ENCODE data around the gene PARD3B. TPM values are rescaled to one million over a fixed set of nuclear protein-coding genes. Genes with fewer than 3 reads are reported as not detected.

Gene PARD3B
- polyA plus RNA-seq, 3 donors = 2.0 to 13.6 (median 5.0) TPM

DNA sequence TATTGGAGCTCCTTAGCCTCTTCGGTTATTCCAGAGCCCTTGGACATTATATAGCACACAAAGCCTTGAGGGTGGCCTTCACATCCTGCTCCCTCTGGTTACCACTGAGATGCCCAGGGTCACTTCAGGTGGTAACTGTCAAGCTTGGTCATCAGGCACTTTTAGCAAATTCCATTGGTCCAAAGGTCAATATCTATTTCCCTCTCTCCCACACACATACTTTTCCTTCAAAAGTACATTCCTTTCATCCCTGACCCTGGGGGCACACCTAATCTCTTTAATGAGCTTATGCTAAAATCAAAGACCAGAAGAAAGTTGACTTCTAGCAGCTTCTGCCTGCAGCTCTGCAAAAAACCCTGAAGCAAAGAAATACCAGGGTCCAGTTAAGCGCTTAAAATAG is 965.1 kb downstream of the PARD3B start:
- 84 to 93% (median 85%) methylated on average over 2 of the region's 2 CpGs for WGBS, 3 donors

DNA sequence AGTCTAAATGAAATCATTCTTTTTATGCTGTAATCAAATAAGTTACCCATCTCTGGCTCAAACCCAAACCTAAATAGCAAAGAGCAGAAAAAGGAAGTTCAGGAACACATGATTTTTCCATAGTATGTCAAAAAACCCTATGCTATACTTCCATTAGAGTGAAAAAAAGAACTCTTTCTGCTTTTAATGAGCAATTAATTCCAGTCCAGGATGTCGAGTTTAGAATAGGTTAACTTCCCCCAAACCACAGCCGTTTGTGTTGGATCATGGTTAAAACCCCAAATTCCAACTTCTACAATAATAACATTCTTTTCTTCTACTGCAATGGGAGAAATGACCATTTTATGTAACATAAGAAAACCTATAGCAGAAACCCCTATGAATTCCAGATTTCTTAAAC is 965.9 kb downstream of the PARD3B start:
- no peak overlapping the region for H3K27ac ChIP-seq (ENCODE audit: low read depth, low read length)
- WGBS, 3 donors = 22 to 46% (median 34%) methylated on average over 2 of the region's 2 CpGs

More for the DNA sequence above, 965.1 kb downstream of the PARD3B start:
- H3K27ac ChIP-seq (ENCODE audit: low read depth, low read length) = no peak overlapping the region

DNA sequence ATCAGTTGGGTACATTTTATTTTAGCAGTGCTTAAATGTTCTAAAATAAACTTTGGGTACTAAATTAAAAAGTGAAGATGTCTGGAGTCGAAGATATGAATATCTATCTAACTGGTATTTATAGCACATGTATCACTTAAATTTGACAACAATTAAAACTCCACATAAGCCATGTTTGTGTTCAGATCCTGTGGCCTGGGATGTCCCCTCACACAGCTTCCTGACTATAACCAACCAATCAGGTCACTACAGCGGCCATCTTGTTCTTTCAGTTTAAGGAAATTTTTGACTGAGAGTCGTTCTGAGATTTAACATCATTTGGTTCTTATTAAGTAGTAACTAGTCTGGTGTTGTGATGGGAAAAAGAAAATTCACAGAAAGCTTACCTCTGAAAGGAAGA is 966.4 kb downstream of the PARD3B start:
- no peak overlapping the region for H3K27ac ChIP-seq (ENCODE audit: low read depth, low read length)
- WGBS, 3 donors = 86 to 90% (median 89%) methylated on average over 3 of the region's 3 CpGs

DNA sequence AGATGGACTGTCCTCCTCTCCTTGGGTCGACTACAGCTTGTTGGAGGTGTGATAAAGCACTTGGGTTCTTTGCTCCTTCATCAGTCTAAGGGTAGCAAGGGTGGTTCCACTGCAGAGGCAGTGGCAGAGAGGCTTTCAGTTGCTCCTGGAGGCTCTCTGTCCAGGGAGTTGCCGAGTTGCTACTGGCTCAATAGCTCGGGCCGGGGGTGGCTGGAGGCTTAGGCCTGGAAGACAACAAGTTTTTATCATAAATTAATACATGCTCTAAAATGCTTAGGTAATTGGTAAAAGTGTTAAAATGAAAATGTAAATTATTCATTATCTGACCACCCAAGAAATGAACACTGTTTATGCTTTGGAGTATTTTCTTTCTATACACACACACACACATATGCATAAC is 975.0 kb downstream of the PARD3B start:
- 94 to 98% (median 96%) methylated on average over 4 of the region's 4 CpGs for WGBS, 3 donors
- H3K27ac ChIP-seq (ENCODE audit: low read depth, low read length) = no peak overlapping the region

DNA sequence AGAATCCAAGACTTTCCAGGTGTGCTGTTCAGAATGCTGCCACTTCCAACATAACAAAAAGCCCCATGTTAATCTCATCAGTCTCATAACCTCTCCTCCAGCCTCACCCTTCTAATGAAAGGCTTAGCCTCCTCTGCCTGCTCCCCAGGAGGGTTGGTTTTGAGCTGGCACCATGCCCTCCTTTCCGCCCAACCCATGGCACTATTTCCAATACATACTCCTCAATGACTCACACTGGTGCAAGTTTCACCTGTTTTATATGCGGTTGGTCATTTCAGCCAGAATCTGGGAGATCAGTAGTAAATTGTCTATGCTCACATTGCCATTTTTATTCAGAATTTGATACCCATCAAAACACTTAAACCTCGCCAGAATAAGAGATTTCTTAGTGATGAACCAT is 979.4 kb downstream of the PARD3B start:
- WGBS, 3 donors = 89 to 98% (median 95%) methylated on average over 3 of the region's 3 CpGs
- no peak overlapping the region for H3K27ac ChIP-seq (ENCODE audit: low read depth, low read length)

DNA sequence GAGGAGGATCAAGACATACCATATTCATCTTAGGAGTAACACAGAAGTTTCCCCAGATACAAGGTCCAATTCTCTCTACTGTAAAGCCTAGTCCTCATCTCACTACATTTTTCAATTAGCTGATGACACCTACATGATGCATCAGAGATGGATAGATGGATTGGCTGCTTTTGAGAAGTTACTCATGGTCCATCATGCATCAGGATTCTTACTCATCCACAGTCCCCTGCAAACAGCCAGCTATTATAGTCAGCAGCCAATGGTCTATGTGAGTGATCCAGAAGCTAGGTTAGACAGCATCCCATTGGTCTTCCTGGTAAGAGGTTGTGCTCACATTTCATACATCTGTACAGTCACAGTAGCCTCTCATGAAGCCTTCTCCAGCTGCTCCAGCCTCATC is 982.5 kb downstream of the PARD3B start:
- H3K27ac ChIP-seq (ENCODE audit: low read depth, low read length) = no peak overlapping the region

DNA sequence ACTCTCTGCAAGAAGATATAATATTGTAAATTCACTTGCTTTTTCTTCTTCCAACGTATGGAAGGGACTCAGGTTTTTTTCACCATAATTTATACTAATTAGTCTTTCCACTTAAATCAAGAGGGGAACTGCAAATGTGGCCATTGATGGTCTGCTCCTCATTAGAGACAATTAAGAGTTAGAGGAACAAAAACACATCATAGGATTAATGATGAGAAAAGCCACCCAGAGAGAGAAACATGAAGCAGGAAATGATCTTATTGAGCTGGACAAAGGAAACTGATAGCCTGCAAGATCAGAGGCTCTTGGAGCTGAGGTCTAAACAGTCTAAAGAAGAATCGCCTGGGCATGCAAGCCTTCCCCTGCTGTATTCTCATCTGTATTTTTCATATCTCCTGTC is 985.8 kb downstream of the PARD3B start:
- H3K27ac ChIP-seq (ENCODE audit: low read depth, low read length) = no peak overlapping the region
- 81 to 86% (median 84%) methylated on average over 2 of the region's 2 CpGs for WGBS, 3 donors

DNA sequence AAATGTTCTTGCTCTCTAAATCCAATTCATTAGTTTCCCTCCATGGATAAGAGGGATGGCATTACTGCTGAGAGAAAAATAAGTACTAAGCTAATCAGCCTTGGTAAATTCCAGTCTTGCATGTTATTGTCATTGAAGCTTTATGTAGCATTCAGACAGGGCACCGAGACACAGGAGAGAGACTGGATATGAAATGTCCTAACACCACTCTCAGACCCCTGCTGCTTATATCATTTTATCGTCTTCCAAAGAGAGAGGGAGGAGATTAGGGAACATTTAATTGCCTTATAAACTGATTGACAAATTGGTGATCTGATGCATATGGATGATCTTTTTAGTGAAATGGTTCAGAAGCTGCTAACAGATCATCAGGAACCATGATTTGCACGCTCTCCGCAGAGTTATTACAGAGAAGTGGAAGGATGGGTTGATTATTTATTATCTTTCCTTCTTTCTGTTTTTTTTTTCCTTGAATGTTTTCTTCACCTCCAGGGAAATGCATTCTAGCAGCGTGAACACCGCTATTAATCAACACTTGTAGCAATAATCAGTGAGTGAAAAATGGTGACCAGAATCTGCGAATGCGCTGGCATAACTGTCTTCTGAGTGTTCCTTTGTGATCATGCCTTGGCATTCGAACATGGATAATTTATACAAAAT is 986.3 kb downstream of the PARD3B start:
- no peak overlapping the region for H3K27ac ChIP-seq (ENCODE audit: low read depth, low read length)
- 96 to 98% (median 97%) methylated on average over 9 of the region's 9 CpGs for WGBS, 3 donors

DNA sequence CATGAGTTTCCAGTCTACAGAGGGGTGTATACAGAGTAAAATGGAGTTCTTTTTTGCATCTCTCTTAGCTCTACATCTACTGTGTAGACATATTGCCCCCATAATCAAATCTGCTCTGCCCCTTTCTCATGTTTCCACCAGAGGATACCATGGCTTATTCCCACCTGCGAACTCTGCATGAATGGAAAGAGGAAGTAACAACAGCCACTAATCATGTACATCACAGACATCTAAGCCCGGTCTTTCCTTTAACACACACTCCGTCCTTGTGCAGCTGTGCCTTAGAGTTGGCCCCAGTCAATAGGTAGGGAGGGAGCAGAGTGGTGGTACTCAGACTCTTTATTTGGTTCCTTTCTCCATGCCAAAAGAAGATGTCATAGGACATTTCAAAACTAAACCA is 989.7 kb downstream of the PARD3B start:
- H3K27ac ChIP-seq (ENCODE audit: low read depth, low read length) = no peak overlapping the region
- WGBS, 3 donors = 49 to 83% (median 62%) methylated on average over 3 of the region's 3 CpGs

DNA sequence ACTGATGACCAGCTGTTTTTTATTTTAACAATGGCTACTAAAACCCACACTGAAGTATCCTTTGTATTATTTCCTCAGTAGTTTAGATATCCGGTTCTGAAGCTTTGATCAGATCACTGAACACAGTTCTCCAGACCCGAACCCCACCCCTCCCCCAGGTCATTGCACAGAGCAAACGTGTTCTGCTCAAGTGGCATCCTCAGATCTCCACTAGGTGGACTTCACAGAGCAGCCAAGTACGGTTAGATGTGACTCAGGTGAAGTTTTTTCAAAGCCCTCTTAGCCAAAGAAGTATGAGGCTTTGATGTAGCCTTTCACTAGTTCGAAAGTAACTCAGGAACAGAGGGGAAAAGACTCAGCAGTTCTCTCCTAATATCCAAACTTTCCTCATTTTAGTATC is 994.3 kb downstream of the PARD3B start:
- H3K27ac ChIP-seq (ENCODE audit: low read depth, low read length) = no peak overlapping the region
- WGBS, 3 donors = 72 to 86% (median 74%) methylated on average over 5 of the region's 5 CpGs

DNA sequence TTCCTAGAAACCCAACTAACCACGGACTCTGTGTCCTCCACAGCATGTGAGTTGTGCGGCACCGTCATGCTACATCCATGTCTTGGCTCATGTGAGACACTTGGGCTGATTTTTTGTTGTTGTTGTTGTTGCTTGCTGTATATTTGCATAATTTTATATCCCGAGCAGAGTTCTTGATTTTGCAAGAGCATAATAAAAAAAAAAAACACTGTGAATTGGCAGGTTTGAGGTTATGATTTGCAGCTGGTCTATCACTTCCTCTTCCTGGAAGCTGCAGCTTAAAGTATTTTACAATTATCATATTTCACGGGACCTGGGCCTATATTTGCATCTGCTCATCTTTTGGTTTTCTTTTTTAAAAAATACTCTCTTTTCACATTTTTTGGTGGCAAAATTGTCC is 994.8 kb downstream of the PARD3B start:
- no peak overlapping the region for H3K27ac ChIP-seq (ENCODE audit: low read depth, low read length)
- WGBS, 3 donors = 42 to 77% (median 54%) methylated on average over 5 of the region's 5 CpGs

DNA sequence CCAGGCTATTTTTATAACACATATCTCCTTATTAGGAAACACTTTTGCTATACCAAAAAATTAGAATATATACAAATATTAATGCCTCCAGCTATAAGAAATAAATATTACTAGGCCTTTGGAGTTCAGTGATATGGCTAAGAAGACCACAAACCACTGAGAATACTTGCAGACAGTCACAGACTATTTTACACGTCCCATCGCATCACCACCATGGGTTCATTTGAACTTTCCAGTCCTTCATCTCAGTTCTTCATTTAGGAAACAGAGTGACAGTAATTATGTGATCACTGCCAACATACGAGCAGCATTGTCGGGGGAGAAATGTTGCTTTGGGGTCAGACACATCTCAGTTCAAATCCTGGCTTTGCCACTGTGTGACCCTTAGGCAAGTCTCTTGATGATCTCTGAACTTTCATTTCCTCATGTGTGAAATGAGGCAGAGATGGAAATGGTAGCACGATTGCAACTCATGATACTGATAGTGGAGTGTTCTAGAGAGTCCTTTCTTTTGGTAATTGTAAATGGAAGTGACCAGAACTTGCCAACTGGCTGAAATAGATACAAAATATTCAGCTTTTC is 998.1 kb downstream of the PARD3B start:
- H3K27ac ChIP-seq (ENCODE audit: low read depth, low read length) = no peak overlapping the region
- 82 to 94% (median 85%) methylated on average over 5 of the region's 5 CpGs for WGBS, 3 donors

DNA sequence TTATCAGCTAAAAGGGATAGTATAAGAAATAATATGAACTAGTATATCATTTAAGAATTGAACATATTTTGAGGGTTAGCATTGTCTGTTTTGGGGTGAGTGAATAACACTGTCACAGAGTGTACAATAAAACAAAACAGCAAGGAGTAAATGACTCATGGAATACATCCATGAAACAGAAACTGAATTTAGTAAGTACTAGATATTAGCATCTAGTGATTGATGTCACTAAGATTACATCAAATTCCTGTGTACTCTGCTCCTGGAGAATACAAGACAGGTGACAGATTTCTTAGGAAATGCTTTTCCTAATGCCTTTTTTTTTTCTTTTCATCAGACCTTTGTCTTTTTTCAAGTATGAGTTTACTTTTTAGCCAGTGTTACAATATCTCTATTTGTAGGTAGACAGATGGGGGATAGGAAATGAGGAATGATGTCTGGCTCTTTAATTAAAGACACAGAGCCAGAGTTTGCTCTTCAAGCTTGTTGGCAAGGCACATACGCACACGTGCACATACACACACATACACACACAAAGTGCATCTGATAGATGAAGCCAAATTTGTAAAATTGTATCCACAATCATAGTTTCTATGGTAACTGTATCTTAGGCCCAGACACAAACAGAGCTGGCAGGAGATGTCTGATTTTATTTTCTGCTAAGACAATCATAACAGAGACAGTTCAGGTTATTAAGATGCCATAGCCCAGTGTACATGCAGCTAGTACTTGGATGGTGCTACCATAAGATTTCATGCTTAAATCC is 998.8 kb downstream of the PARD3B start:
- WGBS, 3 donors = 47 to 57% (median 56%) methylated on average over 2 of the region's 2 CpGs
- H3K27ac ChIP-seq (ENCODE audit: low read depth, low read length) = no peak overlapping the region

DNA sequence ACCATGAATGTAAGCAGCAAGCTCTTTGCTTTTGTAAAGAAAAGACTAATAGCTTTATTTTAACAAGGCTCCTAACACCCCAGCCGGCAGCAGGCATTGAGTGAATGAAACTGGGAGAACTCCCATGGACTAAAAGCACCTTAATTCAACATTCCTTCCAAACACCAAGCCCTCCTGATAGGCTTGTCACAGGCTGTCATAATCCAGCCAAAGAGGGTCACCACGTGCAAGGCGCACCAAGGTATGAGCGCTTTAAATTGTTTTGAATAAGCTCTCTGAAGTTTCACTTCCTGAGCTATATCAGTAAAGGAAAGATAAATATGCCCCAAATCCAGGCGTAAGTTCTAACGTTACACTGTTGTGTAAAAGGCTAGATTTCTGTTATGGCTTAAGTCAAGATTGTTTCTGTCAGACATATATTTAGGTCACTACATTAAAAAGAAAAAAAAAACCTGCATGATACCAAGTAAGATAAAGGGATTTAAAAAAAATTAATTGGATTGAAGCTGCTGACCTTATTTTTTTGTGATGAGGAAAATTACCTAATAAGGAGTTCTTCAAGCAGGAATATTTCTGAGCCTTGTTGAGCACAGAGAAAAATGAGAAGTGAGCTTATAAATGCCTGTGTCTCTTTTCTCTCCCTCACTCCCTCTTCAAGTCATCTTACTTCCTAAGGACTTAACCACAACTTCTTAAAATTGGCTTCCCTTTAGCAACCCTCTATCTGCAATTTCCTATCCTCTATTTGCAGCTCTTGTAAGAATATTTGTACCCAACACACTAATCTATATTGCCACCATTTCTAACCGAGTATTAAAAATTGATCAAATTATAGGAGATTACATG is 1000.9 kb downstream of the PARD3B start:
- H3K27ac ChIP-seq (ENCODE audit: low read depth, low read length) = no peak overlapping the region
- 54 to 80% (median 65%) methylated on average over 7 of the region's 7 CpGs for WGBS, 3 donors

DNA sequence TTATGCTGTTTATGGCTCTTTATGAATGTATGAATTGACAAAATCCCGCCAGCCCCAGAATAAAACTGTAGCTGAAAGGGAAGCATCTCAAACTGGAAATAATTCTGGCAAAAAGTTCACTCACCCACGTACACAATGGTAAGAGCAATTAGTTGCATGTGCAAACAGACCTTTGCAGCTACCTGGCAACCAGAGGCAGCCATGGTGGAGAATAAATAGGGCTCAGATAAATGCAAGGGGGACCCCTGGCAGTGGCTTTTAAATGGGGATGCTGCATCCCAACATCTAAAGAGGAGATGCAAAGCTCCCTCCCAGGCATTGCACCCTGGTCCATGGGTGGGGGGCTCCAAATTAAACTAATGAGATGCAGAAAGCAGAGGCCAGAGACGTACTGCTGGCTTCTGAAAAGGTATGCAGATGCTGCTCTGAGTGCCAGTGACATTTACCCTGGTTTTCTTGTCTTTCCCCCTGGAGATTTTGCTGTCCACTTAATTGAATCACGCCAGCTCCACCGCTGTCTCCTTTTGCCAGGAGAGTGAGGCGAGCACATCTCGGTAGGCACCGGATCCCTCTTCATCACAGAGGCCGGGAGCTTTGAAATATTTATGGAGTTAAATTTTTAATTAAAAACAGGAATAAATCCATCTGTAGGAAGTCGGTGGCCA is 1010.4 kb downstream of the PARD3B start:
- H3K27ac ChIP-seq (ENCODE audit: low read depth, low read length) = no peak overlapping the region
- WGBS, 3 donors = 85 to 94% (median 91%) methylated on average over 10 of the region's 10 CpGs

DNA sequence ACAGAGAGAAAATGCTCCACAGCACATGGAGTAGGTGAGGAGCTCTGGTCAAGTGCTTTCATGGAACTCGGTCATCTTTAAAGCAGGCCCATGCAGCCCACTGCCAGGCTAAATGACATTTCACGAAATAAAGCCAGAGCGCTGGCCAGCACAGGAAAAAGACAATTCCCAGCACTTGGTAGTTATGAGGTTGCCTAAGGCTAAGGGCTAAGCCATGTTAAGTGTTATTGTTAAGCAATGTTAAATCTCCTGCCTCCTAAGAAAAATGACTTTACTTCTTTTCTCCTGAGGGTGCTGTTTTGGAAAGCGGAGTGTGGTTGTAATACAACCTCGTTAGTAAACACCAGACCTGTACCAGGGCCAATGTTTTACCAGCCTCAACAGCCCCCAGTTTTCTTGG is 1011.1 kb downstream of the PARD3B start:
- 76 to 91% (median 88%) methylated on average over 5 of the region's 5 CpGs for WGBS, 3 donors

DNA sequence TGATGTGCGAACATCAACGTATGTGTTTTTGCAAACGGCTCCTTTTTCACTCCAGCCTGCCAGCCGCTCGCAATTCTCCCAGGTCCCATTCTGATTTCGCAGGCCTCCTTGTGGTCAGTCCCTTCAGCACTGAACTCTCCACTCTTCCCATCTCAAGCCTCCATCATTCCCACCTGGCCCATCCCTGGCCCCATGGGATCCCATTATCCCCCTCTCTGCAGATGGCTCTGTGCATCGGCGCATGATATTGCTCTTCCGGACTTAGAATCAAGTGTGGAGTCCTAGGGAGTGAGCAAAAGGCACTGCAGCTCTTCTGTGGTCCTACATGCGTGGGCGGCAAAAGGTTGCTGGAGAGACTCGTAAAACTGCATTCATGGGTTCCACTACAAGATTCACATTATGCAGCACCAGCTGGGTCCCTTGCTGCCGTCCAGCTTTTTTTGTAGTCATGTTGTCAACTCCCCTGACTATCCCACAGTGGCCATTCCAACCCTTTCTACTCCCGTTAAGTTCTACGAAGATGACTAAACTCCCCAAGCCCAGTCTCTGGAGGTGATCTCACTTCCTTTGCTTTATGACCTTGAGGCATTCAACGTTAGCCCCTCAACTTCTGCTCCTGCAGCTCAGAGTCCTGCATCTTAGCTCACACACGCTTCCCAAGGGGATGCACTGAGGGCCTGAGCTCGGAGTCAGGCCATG is 1011.7 kb downstream of the PARD3B start:
- 87 to 89% (median 88%) methylated on average over 18 of the region's 18 CpGs for WGBS, 3 donors
- H3K27ac ChIP-seq (ENCODE audit: low read depth, low read length) = no peak overlapping the region

More for the DNA sequence above, 1011.1 kb downstream of the PARD3B start:
- H3K27ac ChIP-seq (ENCODE audit: low read depth, low read length) = no peak overlapping the region

DNA sequence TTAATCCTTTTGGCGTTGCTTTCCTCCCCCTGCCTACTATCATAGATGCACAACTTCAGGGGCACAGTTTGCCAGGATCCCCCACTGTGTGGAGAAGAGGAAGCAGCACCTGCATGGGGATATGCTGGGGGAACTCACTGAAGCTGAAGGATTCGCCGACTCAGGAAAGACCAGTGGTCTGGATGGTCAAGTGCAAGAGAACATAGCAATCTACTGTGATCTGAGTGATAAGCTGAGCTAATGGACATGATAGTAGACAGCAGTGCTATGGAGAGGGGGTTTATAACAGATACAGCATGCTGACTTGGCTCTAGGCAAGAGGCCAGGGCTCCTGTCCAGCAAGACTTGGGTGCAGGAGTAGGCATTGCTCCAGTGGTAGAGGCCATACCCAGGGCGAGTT is 1012.6 kb downstream of the PARD3B start:
- WGBS, 3 donors = 97 to 98% (median 97%) methylated on average over 4 of the region's 4 CpGs
- no peak overlapping the region for H3K27ac ChIP-seq (ENCODE audit: low read depth, low read length)

All from adipose tissue (tissue), 3 donors.